Transverse colon (tissue), 3 donors: ENCODE measurements around the gene MBNL1.

Experiments
- EP300 ChIP-seq: sonication (generic); formaldehyde crosslinking; IDR thresholded peaks from one replicate; pipeline ENCODE4 v1.6.1; 2017; ENCODE audit warnings: antibody characterized with exemption, low read depth
- TF ChIP-seq, protein P1 (sequence below), 5 experiments: fragments of 200-600 bp in 3 of 5; fragments of 450-650 bp in 2 of 5; sonication (generic) in 3 of 5; IDR thresholded peaks; 1 replicate in 2 of 5; 2 replicates in 3 of 5; pipeline ENCODE4 v1.5.1; 2016 to 2017; ENCODE audit warnings: antibody characterized with exemption in 5 of 5, inconsistent platforms in 3 of 5, mild to moderate bottlenecking in 2 of 5, moderate library complexity in 1 of 5

DNA sequence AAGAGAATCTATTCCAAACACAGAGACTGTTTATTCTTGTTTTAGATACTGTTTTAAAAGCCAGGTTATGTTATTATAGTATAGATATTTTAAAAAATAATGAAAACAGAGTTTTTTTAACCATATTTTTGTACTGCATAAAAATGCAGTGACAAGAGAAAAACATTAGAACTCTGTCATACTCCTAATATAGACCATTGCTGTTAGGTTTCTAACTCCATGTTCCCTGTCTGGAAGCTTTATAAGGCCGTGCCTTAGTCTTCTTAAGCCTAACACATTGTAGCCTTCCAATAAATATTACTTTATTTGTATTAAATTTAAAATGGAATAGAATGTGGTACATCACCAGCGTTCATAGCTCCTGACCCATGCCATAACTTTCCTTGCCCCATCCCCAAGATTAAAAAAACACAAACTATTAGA, 53.2 kb downstream of the MBNL1 start:
- no peak for TF ChIP-seq EP300
- TF ChIP-seq, protein P1, sequence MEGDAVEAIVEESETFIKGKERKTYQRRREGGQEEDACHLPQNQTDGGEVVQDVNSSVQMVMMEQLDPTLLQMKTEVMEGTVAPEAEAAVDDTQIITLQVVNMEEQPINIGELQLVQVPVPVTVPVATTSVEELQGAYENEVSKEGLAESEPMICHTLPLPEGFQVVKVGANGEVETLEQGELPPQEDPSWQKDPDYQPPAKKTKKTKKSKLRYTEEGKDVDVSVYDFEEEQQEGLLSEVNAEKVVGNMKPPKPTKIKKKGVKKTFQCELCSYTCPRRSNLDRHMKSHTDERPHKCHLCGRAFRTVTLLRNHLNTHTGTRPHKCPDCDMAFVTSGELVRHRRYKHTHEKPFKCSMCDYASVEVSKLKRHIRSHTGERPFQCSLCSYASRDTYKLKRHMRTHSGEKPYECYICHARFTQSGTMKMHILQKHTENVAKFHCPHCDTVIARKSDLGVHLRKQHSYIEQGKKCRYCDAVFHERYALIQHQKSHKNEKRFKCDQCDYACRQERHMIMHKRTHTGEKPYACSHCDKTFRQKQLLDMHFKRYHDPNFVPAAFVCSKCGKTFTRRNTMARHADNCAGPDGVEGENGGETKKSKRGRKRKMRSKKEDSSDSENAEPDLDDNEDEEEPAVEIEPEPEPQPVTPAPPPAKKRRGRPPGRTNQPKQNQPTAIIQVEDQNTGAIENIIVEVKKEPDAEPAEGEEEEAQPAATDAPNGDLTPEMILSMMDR (IDR thresholded peaks at IDR 0.05), result no peak
